Measurements from ENCODE around the gene FBXL17.

Gene FBXL17

DNA sequence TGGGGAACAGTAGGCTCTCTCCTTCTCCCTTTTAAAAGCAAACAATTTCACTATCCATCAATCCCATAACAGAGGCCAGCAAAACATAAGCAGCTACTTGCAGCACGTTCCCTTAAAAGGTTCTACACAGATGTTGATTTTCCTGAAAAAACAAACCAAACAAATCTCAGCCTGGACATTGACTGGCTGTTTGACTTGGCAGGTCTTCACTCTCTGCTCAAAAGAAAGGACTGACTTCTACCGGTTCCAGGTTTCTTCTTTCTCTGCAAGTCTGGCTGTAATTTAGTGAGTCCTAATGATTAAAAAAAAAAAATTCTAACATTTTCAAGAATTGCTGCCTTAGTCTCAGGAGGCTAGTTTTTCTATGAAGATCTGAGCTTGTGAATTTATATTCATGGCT is 508.0 kb downstream of the FBXL17 start:
- in situ Hi-C loops (cut with MboI; ENCODE audit: low sequenced_read_pairs, unreplicated experiment) = no loop called here
- DNase-seq (ENCODE audit: low spot score) = no peak
- TF ChIP-seq, protein P1, sequence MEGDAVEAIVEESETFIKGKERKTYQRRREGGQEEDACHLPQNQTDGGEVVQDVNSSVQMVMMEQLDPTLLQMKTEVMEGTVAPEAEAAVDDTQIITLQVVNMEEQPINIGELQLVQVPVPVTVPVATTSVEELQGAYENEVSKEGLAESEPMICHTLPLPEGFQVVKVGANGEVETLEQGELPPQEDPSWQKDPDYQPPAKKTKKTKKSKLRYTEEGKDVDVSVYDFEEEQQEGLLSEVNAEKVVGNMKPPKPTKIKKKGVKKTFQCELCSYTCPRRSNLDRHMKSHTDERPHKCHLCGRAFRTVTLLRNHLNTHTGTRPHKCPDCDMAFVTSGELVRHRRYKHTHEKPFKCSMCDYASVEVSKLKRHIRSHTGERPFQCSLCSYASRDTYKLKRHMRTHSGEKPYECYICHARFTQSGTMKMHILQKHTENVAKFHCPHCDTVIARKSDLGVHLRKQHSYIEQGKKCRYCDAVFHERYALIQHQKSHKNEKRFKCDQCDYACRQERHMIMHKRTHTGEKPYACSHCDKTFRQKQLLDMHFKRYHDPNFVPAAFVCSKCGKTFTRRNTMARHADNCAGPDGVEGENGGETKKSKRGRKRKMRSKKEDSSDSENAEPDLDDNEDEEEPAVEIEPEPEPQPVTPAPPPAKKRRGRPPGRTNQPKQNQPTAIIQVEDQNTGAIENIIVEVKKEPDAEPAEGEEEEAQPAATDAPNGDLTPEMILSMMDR (IDR thresholded peaks at IDR 0.05; ENCODE audit: borderline replicate concordance, control extremely low read depth, extremely low read depth, insufficient read depth, missing control alignments) = no peak

DNA sequence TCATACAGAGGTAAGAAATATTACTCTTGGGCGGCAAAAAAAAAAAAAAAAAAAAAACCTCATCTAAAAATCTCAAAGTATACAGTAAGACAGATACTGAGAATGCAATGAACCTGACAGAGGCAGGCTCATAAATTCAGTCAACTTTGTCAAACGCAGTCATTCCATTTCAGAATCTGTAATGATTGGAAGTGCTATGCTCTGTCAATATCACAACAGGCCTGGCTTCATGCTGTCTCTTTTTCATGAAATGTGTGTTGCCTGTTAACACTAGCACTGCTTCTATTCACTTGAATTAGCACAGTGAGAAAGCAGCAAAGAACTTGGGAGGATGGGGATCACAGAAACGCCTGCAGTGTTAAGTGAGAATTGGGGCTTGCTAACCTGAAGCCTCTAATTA is 510.9 kb downstream of the FBXL17 start:
- TF ChIP-seq, protein P1 (IDR thresholded peaks at IDR 0.05; ENCODE audit: borderline replicate concordance, control extremely low read depth, extremely low read depth, insufficient read depth, missing control alignments) = no peak
- in situ Hi-C loops (cut with MboI; ENCODE audit: low sequenced_read_pairs, unreplicated experiment) = no loop called here
- DNase-seq (ENCODE audit: low spot score) = no peak

DNA sequence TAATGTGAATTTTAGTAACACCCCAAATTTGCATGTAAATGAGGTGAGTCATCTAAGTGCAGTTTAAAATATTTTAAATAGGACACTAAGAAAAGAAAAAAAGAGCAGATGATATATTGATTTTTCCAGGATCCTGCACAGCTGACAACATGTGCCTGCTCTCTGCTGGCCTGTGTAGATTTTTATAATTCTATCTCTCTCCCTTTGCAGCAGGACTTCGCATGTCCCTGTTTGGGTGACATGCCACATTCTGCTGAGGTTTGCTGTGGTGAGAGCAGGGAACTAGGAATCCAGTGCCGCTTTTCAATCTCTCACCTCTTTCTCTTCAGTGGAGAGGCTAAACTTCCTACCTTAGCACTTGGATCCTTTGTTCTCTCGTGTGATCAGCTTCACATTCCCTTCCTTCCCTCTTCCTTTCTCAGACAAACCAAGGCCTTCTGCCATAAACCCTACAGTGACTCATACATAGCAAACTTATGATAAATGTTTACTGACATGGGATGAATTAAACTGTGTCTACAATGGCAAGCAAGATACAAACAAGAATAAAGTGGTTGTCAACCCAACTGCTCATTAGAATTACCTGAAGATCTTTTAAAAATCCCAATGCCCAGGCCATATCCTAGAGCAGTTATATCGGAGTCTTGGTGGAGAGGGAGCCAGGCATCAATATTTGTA is 512.3 kb downstream of the FBXL17 start:
- no peak for DNase-seq (ENCODE audit: low spot score)
- in situ Hi-C loops (cut with MboI; ENCODE audit: low sequenced_read_pairs, unreplicated experiment) = no loop called here
- TF ChIP-seq, protein P1 (IDR thresholded peaks at IDR 0.05; ENCODE audit: borderline replicate concordance, control extremely low read depth, extremely low read depth, insufficient read depth, missing control alignments) = no peak

DNA sequence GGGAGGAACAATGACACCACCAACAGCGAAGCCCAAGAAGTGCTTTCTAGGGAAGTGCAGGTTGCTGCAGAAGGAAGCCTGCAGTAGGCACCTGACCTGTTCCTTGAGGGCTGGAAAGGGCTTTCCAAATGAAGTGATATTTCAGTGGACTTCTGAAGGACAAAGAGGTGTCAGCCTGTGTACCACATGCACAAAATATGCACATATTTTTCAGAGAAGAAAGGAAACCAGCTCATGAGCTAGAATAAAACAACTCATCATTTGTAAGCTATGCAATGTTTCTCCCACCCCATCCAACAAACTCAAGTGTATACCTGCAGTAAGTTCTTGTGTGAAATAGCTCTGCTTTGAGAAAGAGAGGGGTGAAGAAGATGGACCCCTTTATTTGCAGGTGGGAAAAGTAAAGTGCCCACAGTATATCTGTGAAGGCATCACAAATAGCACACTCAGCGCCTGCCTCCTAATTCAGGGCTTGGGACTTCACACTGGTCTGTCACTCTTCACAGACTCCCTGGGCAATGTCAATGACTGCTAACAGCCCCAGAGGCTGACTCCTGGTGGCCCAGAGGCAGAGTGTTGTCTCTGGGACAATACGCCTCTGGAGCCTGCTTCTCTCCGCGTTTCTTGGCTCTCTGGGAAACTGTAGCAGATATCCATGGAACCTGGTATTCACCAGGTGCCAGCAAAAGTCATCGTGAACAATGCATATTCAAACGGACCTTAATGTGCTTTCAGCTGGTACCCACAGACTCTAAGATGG is 513.1 kb downstream of the FBXL17 start:
- TF ChIP-seq, protein P1 (IDR thresholded peaks at IDR 0.05; ENCODE audit: borderline replicate concordance, control extremely low read depth, extremely low read depth, insufficient read depth, missing control alignments) = no peak
- DNase-seq (ENCODE audit: low spot score) = no peak
- in situ Hi-C loops (cut with MboI; ENCODE audit: low sequenced_read_pairs, unreplicated experiment) = no loop called here

DNA sequence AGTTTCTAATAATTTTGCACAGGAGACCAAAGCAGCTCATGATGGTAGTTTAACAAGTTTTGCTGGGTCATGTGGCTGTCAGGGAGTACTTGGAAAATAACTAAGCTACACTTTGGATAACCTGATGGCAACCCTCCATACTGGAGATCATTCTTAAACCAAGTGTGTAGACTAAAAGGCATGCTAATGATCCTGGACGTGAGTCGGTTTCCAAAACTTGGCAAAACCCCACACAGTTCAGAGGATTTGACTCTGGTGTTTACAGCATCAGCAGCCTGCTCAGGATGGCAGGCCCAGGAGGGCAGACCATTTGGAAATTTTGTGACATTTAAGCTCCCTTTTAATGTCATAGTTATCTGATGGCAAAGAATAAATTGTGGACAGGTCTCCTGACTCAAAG is 514.6 kb downstream of the FBXL17 start:
- TF ChIP-seq, protein P1 (IDR thresholded peaks at IDR 0.05; ENCODE audit: borderline replicate concordance, control extremely low read depth, extremely low read depth, insufficient read depth, missing control alignments) = no peak
- no peak for DNase-seq (ENCODE audit: low spot score)
- in situ Hi-C loops (cut with MboI; ENCODE audit: low sequenced_read_pairs, unreplicated experiment) = no loop called here

DNA sequence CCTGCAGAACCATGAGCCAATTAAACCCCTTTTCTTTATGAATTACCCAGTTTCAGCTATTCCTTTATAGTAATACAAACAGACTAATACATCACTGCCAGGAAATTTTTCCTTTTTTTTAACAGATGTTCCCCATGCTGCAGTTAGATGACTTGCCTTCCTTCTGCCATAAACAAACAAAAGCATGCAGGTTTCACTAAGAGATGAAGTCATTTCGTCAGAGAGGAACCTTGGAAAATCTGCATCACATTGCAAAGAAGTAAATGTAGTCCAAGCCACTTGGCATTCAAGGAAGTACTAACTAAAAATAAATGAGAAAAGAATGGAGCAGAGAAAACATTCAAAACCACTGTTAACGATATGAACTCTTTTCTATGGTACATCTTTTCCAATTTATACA is 517.1 kb downstream of the FBXL17 start:
- in situ Hi-C loops (cut with MboI; ENCODE audit: low sequenced_read_pairs, unreplicated experiment) = no loop called here
- no peak for DNase-seq (ENCODE audit: low spot score)
- TF ChIP-seq, protein P1 (IDR thresholded peaks at IDR 0.05; ENCODE audit: borderline replicate concordance, control extremely low read depth, extremely low read depth, insufficient read depth, missing control alignments) = no peak

All from GM13976 (cell line).